HEK293 (cell line): Measurements from ENCODE around the gene LLGL2.

ENCODE experiments used
- EGR2 ChIP-seq: fragments of 450-650 bp; formaldehyde crosslinking; IDR thresholded peaks from 2 replicates; pipeline ENCODE4 v1.5.1; 2016; ENCODE audit warnings: low read depth, missing biosample characterization, missing genetic modification characterization
- MZF1 ChIP-seq: fragments of 450-650 bp; formaldehyde crosslinking; IDR thresholded peaks from 2 replicates; pipeline ENCODE4 v1.5.1; 2017; ENCODE audit warnings: missing biosample characterization, missing genetic modification characterization, borderline replicate concordance
- ZNF311 ChIP-seq: fragments of 450-650 bp; formaldehyde crosslinking; IDR thresholded peaks from 2 replicates; pipeline ENCODE4 v1.5.1; 2017; ENCODE audit warnings: missing biosample characterization, missing genetic modification characterization, borderline replicate concordance
- ZNF324 ChIP-seq: fragments of 450-650 bp; formaldehyde crosslinking; IDR thresholded peaks from 2 replicates; pipeline ENCODE4 v1.5.1; 2016; ENCODE audit warnings: missing biosample characterization, missing genetic modification characterization
- ZNF555 ChIP-seq: fragments of 450-650 bp; formaldehyde crosslinking; conservative IDR thresholded peaks from 2 replicates; pipeline ENCODE4 v1.5.1; 2017; ENCODE audit warnings: missing biosample characterization, mild to moderate bottlenecking, missing genetic modification characterization, inconsistent platforms
- ZNF792 ChIP-seq: fragments of 450-650 bp; formaldehyde crosslinking; IDR thresholded peaks from 2 replicates; pipeline ENCODE4 v1.5.1; 2016; ENCODE audit warnings: missing biosample characterization, missing genetic modification characterization
- TF ChIP-seq, protein P1 (sequence below): fragments of 450-650 bp; formaldehyde crosslinking; IDR thresholded peaks from 2 replicates; pipeline ENCODE4 v1.5.1; 2016; ENCODE audit warnings: missing biosample characterization, missing genetic modification characterization
- TF ChIP-seq, protein P2 (sequence below): fragments of 450-650 bp; formaldehyde crosslinking; IDR thresholded peaks from 2 replicates; pipeline ENCODE4 v1.5.1; 2016; ENCODE audit warnings: missing biosample characterization, missing genetic modification characterization

GRCh38 chr17:75558666-75559530 is 33.4 kb downstream of the LLGL2 start:
- no peak for TF ChIP-seq ZNF792
- TF ChIP-seq, protein P1, sequence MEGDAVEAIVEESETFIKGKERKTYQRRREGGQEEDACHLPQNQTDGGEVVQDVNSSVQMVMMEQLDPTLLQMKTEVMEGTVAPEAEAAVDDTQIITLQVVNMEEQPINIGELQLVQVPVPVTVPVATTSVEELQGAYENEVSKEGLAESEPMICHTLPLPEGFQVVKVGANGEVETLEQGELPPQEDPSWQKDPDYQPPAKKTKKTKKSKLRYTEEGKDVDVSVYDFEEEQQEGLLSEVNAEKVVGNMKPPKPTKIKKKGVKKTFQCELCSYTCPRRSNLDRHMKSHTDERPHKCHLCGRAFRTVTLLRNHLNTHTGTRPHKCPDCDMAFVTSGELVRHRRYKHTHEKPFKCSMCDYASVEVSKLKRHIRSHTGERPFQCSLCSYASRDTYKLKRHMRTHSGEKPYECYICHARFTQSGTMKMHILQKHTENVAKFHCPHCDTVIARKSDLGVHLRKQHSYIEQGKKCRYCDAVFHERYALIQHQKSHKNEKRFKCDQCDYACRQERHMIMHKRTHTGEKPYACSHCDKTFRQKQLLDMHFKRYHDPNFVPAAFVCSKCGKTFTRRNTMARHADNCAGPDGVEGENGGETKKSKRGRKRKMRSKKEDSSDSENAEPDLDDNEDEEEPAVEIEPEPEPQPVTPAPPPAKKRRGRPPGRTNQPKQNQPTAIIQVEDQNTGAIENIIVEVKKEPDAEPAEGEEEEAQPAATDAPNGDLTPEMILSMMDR (tag by site-specific recombination) = no peak
- no peak for TF ChIP-seq ZNF311
- TF ChIP-seq MZF1 (tag by site-specific recombination) = no peak
- TF ChIP-seq ZNF555 = no peak
- TF ChIP-seq EGR2 (tag by site-specific recombination) = no peak
- no peak for TF ChIP-seq ZNF324
- TF ChIP-seq, protein P2, sequence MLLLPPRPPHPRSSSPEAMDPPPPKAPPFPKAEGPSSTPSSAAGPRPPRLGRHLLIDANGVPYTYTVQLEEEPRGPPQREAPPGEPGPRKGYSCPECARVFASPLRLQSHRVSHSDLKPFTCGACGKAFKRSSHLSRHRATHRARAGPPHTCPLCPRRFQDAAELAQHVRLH (tag by site-specific recombination) = no peak
